Measurements from ENCODE around the gene POU2F3. TPM values are rescaled to one million over a fixed set of nuclear protein-coding genes. Genes with fewer than 3 reads are reported as not detected.

POU2F3 gene
- total and polyA plus RNA-seq, 2 of the 4 experiments (the other 2 are of a cell fraction) = under 0.01 to 0.09 TPM

GRCh38 chr11:120218695-120219033 is 21.3 kb upstream of the POU2F3 start (continued):
- TF ChIP-seq CHD1 (IDR thresholded peaks at IDR 0.05; ENCODE audit: low read depth, low read length) (no peak), CEBPB (IDR thresholded peaks at IDR 0.05; ENCODE audit: low read depth, low read length) (no peak), RFX5 (IDR thresholded peaks at IDR 0.05; ENCODE audit: low read depth, low read length) (no peak)

DNA sequence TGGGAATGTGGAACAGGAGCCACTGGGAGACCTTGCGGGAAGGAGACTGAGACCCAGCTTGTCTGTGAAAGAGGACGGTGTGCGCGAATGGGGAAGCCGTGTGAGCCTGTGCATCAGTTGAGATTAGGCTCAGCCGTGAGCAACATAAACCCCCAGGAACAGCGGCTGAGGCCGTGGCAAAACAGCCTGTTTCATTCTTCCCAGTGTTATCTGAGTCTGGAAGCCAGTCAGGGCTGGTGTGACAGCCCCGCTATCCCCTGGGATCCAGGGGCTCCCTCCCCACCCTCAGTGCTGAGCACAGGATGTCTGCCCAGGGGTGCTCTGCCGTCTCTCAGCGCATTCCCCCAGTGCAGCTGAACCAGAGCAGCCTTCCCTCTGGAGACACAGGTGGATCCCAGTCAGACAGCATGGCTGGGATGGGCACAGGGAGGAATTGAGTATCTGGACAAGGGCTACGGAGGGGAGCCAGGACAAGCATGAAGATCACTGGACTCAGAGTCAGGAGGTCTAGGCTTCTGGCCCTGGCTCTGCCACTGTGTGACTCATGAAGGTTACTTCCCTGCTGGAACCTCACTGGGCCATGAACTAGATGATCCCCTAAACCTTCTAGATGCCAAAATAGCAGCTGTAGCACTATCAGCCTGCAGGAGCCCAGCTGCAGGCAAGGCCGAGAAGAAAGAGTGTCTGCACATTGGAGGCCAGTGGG is 20.6 kb upstream of the POU2F3 start:
- 0 out of 2 replicates have a peak overlapping the region, but pooled peaks have one; percentile 9 for H3K23ac ChIP-seq (ENCODE audit: low read depth, low read length)
- ATAC-seq (ENCODE audit: low read depth) (no peak), DNase-seq (no peak)
- no peak overlapping the region for H3K4me3 ChIP-seq (ENCODE audit: insufficient read depth, low read depth, low read length)
- intact Hi-C loops (cut with micrococcal nuclease) (no loop called here), in situ Hi-C loops (cut with MboI; ENCODE audit: low sequenced_read_pairs) (no loop called here), dilution Hi-C loops (cut with HindIII; ENCODE audit: low sequenced_read_pairs, unreplicated experiment) (no loop called here)
- ChIA-PET CTCF (no interaction called here), POLR2A (ENCODE audit: unreplicated experiment) (no interaction called here)
- no peak overlapping the region for H2BK15ac ChIP-seq (ENCODE audit: low read depth, low read length)
- WGBS, 2 experiments (ENCODE audit: extremely low coverage in 2 of 2, insufficient read length in 1 of 2) = 66% methylated on average over 6 of the region's 13 CpGs; no CpG with 5 or more reads in 1 of the 2 experiments
- TF ChIP-seq MXI1 (IDR thresholded peaks at IDR 0.05; ENCODE audit: borderline replicate concordance, low read depth, low read length) = no peak
- no peak for TF ChIP-seq NFE2L2 (IDR thresholded peaks at IDR 0.05; ENCODE audit: low read depth, low read length)
- no peak for TF ChIP-seq POLR2A (IDR thresholded peaks at IDR 0.05; ENCODE audit: low read depth, low read length)
- TF ChIP-seq MAFK (IDR thresholded peaks at IDR 0.05; ENCODE audit: low read depth, low read length) = no peak
- no peak overlapping the region for H2BK5ac ChIP-seq (ENCODE audit: low read depth, low read length, poor library complexity, severe bottlenecking)
- H4K20me1 ChIP-seq (ENCODE audit: insufficient read depth, low read length) = peaks cover 19% of the 10 kb centered on the region
- no peak overlapping the region for H2BK20ac ChIP-seq (ENCODE audit: low read depth, low read length)
- H3K4me2 ChIP-seq (ENCODE audit: low read depth, low read length) = no peak overlapping the region
- no peak overlapping the region for H3K56ac ChIP-seq (ENCODE audit: extremely low read depth, insufficient read depth, low read length)
- peaks cover 24% of the 10 kb centered on the region for H3K4me1 ChIP-seq (ENCODE audit: control insufficient read depth, insufficient read depth, low read length)
- H3K9me1 ChIP-seq (ENCODE audit: insufficient read depth, low read length) = peaks cover 39% of the 10 kb centered on the region
- H4K91ac ChIP-seq (ENCODE audit: insufficient read depth, low read depth, low read length) = no peak overlapping the region
- H2AK5ac ChIP-seq (ENCODE audit: low read depth, low read length) = no peak overlapping the region; the same call in 1 of the 2 replicates
- H3K36me3 ChIP-seq (ENCODE audit: control insufficient read depth, insufficient read depth, low read length) = no peaks in the 10 kb centered on the region
- no peak overlapping the region for H4K5ac ChIP-seq (ENCODE audit: low read depth, low read length)
- no peak overlapping the region for H2AFZ ChIP-seq (replicated peaks; ENCODE audit: low read length, poor library complexity)
- no peak overlapping the region; a peak in 1 of 4 replicates for H4K8ac ChIP-seq (ENCODE audit: low read depth in 2 of 2, low read length in 2 of 2)
- no peaks in the 10 kb centered on the region for H3K9me3 ChIP-seq (ENCODE audit: control insufficient read depth, insufficient read depth, low read length)
- H3K9ac ChIP-seq (ENCODE audit: low read depth, low read length) = no peak overlapping the region
- no peak overlapping the region for H3K18ac ChIP-seq (ENCODE audit: low read depth, low read length)
- peak overlapping the region; percentile 43 for H2AK9ac ChIP-seq (replicated peaks; ENCODE audit: low read depth, low read length, poor library complexity)
- H2BK120ac ChIP-seq (ENCODE audit: low read depth, low read length) = no peak overlapping the region
- H3K79me1 ChIP-seq (ENCODE audit: low read depth in 1 of 2, low read length in 2 of 2) = peaks cover 4 to 55% of the 10 kb centered on the region in 2 experiments; a peak in 2 of 4 replicates
- H3K14ac ChIP-seq (replicated peaks; ENCODE audit: low read depth, low read length) = no peak overlapping the region
- BruUV-seq (replicated peaks) = no TSS peak
- no peak overlapping the region for H3K27ac ChIP-seq (ENCODE audit: insufficient read depth, low read length)
- H3K27me3 ChIP-seq (ENCODE audit: control insufficient read depth, insufficient read depth, low read length) = no peaks in the 10 kb centered on the region
- no peak overlapping the region for H3K4ac ChIP-seq (ENCODE audit: low read depth, low read length)
